ENCODE data around the gene ABHD2.
A peak's percentile ranks its signal among the peaks of the same experiment; 100 is the strongest.
"Not testable (repeated sequence)": the region's sequence is repeated elsewhere in the genome, so short reads cannot be mapped to it uniquely, and the experiment has no call there.

The ABHD2 gene

GRCh38 chr15:89075846-89076245 is 12.4 kb upstream of the ABHD2 start:
- peak; percentile 32 to 77 for DNase-seq

DNA sequence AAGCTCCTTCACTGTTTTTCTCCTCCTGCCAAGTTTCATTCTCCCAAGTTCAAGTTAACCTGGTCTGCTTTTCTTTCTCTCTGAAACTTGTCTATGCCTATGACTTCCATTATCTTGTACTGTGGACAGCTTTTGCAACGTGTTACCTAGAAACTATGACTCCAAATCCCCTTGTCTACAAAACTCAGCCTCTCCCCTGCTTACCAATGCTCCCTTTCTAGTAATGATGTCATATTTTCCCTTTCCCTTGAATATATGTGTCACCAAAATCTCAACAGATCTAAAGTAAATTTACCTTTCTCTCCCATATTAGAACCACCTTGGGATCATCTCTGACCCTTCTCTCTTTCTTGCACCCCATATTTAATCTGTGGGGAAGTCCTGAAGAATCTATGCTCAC is 10.5 kb upstream of the ABHD2 start:
- DNase-seq, result no peak

GRCh38 chr15:89078851-89079810 is 9.1 kb upstream of the ABHD2 start:
- DNase-seq, result no peak

DNA sequence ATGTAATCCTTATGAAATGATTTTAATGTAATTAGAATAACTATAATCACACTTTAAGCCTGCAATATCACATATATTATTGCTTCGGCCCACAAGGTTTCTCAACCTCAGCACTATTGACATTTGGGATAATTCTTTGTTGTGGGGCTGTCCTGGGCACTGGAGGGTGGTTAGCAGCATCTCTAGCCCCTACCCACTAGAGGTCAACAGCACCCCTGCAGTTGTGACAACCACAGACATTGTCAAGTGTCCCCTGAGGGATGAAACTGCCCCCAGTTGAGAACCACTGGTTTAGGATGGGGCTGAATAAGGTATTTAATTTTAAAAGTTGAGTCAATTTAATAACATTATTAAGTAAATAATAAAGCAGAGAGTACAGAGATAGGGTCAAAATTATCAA is 6.4 kb upstream of the ABHD2 start:
- no peak for DNase-seq

DNA sequence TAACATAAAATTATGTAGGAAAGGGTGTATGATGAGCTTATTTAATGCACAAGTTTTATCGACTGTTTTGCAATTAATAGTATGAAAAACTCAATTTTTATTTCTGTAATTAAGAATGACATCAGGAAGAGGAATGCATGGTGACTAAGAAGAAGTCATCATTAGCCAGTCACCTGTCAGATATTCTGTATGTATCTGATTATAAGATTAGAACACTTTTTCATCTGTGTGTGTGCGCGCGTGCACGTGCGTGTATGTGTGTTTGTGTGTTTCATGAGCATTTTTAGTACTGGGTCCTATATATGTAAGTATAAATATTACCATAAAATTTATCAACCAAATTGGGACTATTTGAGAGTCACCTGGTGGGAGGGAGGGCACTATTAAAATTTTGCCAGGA is 5.0 kb upstream of the ABHD2 start:
- no peak for DNase-seq

GRCh38 chr15:89085289-89085926 is 2.8 kb upstream of the ABHD2 start:
- no peak for DNase-seq

DNA sequence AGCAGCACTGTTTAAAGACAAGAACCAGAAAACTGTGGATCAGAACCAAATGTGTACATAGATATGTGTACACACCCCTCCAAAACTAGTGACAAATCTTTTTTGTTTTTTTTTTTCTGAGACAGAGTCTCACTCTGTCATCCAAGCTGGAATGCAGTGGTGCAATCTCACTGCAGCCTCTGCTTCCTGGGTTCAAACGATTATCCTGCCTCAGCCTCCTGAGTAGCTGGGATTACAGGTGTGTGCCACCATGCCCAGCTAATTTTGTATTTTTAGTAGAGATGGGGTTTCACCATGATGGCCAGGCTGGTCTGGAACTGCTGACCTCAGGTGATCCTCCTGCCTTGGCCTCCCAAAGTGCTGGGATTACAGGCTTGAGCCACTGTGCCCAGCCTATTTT is 2.3 kb upstream of the ABHD2 start:
- DNase-seq, result not testable (repeated sequence)

DNA sequence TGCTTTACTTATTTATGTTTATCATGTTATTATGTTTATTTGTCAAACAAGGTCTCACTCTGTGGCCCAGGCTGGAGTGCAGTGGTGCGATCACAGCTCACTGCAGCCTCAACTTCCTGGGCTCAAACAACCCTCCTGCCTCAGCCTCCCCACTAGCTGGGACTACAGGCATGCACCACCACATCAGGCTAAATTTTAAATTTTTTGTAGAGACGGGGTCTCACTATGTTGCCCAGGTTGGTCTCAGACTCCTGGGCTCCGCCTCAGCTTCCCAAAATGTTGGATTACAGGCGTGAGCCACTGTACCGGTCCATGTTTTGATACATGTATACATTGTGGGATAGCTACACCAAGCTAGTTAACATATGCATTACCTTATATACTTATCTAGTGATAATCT is 1.9 kb upstream of the ABHD2 start:
- not testable (repeated sequence) for DNase-seq

- no peak for DNase-seq
Observed at GRCh38 chr15:89087161-89087829, 961 bp upstream of the ABHD2 start.

- DNase-seq, result no peak
Observed at GRCh38 chr15:89088605-89089315, 504 bp downstream of the ABHD2 start.

DNA sequence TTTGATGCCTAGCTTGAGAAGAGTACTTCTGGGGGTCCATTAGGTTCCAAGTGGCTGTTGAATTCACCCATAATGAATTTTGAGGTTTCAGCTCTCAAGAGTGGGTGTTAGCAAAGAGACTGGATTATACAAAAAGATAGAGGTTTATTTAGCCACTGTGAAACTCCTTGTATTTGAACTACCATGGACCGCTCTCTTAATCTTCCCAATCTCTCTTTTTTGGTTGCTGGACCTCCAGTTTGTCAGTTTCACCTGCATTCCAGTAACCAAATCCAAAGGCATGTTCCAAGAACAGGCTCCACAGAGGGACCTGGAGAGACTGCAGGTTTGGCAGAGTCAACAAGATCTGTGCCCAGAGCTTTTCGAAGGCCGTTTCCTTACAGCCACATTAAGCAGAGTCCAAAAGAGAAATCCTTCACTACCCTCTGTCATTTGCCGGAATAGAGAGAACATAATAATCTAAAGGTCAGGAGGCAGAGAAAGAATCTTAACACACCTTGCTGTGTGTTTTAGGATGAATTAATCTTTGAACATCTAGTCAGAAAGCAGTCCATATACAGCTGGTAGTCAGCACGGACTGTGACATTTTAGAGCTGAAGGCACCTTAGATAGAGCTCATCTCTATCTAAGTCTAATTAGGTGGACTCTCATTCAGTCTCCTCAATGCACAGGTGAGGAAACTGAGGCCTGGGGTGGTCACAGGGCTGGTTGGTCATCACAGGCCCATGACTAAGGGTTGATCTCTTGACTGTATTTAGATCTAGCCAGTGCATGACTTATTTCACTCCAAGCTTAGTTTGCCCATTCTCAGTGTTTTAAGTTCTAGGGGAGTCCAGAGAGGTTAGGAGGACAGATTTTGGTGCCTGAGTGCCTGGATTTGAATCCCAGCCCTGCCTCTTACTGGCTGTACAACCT is 1.3 kb downstream of the ABHD2 start:
- DNase-seq, result no peak

- peak; percentile 73 to 76 for DNase-seq
Observed at GRCh38 chr15:89090791-89091626, 2.8 kb downstream of the ABHD2 start.

DNA sequence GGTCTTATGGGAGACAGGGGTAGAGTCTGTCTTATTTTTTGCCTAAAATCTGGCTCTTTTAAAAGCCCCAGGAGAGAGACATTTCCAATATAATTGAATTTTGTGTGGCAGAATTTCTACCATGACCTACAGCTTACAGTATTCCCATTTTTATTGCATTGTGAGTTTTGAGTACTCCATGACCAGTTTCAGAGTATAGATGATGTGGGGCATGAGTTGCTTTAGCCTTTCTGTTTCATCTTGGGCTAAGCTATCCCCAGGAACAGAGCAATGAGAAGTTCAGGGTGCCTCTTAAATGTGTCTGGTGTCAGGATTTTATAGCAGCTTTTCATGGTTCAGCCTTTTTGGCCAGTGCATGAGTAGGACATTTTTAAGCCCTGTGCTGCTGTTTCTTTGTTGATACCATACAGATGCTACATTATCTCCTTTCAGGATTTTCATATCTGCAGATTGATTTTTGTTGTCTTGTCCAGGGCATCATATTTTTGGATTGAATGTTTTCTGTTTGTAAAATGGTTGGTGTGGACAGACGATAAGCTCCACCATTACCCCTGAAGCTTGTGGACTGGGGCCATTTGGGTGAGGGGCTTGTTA is 3.5 kb downstream of the ABHD2 start:
- no peak for DNase-seq

GRCh38 chr15:89093509-89093908 is 5.3 kb downstream of the ABHD2 start:
- DNase-seq, result no peak

DNA sequence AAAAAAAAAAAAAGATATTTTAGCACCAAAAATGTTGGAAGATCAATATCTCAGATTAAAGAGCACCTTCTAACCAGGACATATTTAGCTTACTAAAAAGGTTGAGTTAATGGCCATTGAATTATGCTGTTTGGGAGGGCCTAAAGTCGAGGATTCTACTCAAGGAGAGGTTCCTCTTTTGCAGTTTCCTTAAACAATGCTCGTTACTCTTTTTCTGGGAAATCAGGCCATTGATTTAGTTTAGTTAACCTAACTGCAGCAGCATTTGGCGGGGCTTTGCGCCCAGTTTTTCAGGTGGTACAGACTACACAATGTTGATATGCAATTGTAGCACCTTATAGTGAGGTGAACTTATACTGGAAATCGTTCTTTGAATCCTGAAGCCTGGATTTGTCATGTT is 6.8 kb downstream of the ABHD2 start:
- DNase-seq, result peak in 1 of 2 donors; percentile 56

- DNase-seq, result no peak
Observed at GRCh38 chr15:89095556-89095955, 7.3 kb downstream of the ABHD2 start.

- no peak for DNase-seq
Observed at GRCh38 chr15:89096664-89097063, 8.4 kb downstream of the ABHD2 start.

GRCh38 chr15:89097313-89097712 is 9.1 kb downstream of the ABHD2 start:
- DNase-seq, result no peak

GRCh38 chr15:89098281-89098680 is 10.0 kb downstream of the ABHD2 start:
- no peak for DNase-seq

GRCh38 chr15:89099968-89100367 is 11.7 kb downstream of the ABHD2 start:
- DNase-seq, result no peak
